RKO (cell line): ENCODE data around the gene SLC16A8.
"Not testable (repeated sequence)": the region's sequence is repeated elsewhere in the genome, so short reads cannot be mapped to it uniquely, and the experiment has no call there.

Experiments used
- DNase-seq: peaks from one replicate; pipeline ENCODE4 v3.0.0-alpha.2; 2016; ENCODE audit warnings: low spot score

SLC16A8 gene

GRCh38 chr22:38083931-38084631 is at the start of gene SLC16A8:
Gene SLC16A8 (minus strand): TSS chr22:38084184. CDS start chr22:38082873, 1,311 bp downstream.
- DNase-seq: no peak

DNA sequence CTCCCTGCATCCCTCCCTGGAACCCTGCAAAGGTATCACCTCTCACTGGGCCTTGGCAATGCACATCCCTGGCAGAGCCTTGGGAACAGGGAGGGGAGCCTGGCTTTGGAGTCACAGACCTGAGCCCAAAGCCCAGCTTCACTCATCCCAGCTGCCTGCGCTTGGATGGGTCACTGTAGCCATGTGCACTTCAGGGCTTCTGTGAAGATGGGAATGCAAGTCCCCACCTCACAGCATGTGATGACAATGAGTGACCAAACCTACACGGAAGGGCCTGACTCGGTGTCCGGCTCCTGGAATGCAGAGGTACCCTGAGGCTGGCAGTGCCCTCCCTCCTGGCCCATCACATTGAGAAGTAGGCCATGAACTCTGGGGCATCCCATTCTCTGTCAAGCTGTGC is 49.3 kb upstream of the SLC16A8 start:
- no peak for DNase-seq

DNA sequence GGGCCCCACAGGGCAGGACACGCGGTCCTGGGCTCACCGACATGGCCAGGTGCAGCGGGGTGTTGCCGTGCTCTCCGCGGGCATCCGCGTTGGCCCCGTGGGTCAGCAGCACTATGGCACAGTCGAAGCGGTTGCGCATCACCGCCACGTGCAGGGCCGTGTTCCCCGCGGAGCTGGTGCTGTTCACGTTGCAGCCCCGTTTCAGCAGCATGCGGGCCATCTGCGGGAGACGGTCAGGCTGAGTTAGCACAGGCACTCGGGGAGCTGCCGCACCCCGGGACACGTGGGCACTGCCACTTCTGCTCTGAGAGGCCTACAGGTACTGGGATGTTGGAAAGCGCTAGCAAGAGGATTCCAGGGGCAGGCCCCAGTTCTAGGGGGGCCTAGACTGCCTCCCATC is 48.8 kb upstream of the SLC16A8 start:
- DNase-seq: no peak

DNA sequence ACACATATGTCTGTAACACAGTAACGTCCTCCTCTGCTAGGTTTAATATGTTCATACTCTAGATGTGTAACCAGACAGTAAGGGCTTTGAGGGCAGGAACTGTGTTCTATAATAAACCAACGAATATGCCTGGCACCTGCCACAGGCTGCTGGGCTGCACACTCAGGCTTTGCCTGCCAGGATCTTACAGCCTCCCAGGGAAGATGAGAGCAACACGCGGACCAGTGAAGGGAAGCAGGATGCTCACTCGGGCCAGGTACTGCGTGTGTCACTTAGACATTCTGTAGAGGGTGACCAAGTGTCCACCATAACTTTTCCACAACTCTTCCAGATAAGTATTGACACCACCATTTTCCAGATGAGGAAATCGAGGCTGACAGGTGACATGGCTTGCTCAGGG is 48.2 kb upstream of the SLC16A8 start:
- DNase-seq: no peak

GRCh38 chr22:38131399-38131798 is 47.4 kb upstream of the SLC16A8 start:
- no peak for DNase-seq

GRCh38 chr22:38129856-38130255 is 45.9 kb upstream of the SLC16A8 start:
- no peak for DNase-seq

- DNase-seq: no peak
Observed at GRCh38 chr22:38129021-38129420, 45.0 kb upstream of the SLC16A8 start.

- DNase-seq: no peak
Observed at GRCh38 chr22:38127869-38128268, 43.9 kb upstream of the SLC16A8 start.

DNA sequence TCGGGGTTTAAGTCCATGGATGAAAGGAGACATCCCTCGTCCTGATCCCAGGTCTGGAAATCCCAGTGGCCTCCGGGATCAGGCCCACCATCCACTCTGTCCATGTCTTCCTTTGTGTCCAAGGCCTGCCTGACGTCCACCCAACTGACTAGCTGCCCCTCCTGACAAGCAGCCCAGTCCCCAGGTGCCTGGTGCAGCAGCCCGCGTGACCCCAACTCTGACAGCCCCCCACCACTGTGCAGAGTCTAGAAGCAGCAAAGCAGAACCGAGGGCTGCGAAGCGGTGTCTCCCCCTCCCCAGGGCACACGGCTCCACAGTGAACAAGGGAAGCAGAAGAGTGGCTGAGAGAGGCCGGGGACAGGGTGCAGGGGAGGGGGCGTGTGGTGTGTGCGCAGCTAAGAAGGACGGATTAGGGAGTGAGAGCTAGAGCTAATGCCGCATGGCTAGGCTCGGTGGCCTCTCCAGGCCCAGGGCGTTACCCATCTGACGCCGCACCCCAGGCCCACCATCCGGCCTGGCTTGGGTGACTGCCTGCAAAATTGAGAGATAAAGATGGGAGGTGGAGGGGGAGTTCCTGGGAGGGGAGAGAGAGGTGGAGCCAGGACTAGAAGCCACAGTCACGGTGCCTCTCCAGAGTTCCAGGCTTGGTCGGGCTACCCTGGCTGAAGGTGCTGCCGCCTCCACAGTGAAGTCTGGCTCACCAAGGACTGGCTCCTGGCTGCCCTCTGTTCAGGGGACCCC is 43.1 kb upstream of the SLC16A8 start:
- no peak for DNase-seq

DNA sequence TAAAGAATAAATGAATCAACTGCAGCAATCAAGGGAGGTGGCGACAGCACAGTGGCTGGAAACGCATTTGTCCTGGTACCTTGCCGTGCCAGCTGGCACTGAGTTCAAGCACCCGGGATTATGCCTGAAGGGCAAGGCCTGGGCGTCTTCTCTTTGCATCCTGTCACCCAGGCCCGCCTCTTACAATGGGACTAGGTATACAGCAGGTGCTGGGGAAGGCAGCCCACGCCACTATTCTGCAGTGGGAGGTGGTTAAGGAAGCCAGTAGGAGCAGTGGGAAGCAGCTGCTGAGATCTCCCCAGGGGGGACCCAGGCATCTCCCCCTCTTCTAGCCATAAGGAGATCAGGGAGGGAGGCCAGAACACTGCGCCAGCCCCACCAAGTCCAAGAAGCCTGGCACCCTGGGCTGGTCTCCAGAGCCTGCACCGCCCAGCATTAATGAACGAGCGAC is 41.8 kb upstream of the SLC16A8 start:
- no peak for DNase-seq

DNA sequence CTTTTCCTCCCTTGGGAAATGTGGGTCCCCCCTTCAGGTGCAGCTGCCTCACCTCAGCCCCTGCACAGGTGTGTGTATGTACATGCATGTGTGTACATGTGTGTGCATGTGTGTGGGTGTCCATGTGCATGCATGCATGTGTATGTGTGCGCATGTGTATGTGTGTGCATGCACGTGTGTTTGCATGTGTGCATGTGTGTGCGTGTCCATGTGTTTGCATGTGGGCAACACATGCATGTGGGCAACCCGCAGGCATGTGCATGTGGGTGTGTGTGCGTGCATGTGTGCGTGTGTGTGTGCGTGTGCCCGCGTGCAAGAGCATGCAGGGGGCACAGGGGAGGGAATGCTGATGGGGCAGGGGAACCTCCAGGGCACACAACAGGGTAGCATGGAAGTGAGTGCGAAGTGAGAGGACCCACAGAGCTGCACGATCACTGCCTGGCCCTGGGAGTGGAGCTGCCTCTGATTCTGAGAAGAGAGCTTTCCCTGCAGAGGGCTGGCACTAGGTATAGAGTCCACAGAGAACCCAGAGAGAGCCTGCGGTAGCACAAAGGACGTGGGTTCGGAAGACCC is 41.1 kb upstream of the SLC16A8 start:
- no peak for DNase-seq

- no peak for DNase-seq
Observed at GRCh38 chr22:38124236-38124974, 40.4 kb upstream of the SLC16A8 start.

DNA sequence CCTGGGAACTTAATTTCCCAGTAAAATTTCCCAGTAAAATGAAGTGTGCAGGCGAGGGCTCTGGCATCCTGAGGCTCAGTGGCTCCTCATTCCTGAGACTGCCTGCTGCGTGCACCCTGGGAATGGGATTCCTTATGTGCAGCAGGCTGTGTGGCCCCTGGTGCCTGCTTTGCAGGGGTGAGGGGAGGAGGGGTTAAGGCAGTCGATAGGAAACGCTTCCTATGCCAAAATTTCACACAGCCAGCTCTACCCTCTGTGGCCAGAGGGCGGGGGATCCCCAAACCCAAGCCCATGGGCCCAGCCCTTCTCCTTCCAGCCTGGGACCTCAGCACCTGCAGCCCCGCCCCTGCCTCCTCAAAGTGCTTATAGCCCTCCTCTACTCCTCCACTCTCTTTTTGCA is 38.6 kb upstream of the SLC16A8 start:
- DNase-seq: no peak

DNA sequence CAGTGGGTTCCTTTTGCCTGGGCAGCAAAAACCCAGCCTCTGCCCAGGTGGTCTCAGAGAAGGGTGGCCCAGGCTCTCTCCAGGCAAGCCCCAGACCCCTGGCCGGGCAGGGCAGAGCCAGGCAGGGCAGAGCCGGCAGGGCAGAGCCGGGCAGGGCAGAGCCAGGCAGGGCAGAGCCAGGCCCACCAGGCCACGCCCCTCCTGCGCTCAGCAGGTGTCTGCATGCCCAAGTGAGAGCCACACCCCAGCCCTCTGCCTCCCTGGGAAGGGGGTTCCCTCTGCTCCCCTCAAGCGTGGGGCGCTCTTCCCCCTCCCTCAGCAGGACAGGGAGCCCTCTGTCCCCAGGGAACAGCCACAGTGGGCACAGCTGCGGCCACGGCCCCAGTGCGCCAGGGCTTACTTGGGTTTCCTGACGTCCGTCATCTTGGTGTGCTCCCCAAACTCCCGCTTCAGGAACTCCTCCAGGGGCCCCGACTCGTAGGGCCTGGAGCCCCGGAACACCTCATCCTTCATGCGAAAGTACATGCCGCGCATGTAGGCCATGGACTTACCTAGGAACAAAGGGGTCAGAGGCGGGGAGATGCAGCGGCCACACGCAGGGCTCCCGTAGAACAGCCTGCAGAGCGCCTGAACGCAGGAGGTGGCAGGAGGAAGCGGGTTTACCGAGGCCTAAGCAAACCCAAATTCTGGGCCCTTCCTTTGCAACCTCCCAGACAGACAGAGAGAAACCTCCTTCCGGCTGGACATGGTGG is 36.6 kb upstream of the SLC16A8 start:
- DNase-seq: no peak

DNA sequence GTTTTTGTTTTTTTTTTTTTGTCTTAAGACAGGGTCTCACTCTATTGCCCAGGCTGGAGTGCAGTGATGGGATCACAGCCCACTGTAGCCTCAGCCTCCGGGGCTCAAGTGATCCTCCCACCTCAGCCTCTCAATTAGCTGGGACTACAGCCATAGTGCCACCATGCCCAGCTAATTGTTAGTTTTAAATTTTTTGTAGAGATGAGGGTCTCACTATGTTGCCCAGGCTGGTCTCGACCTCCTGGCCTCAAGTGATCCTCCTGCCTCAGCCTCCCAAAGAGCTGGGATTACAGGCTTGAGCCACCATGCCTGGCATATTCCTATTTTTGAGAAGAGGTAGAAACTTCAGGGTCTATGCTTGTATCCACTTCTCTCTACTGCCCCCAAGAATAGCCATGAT is 34.8 kb upstream of the SLC16A8 start:
- DNase-seq: not testable (repeated sequence)

DNA sequence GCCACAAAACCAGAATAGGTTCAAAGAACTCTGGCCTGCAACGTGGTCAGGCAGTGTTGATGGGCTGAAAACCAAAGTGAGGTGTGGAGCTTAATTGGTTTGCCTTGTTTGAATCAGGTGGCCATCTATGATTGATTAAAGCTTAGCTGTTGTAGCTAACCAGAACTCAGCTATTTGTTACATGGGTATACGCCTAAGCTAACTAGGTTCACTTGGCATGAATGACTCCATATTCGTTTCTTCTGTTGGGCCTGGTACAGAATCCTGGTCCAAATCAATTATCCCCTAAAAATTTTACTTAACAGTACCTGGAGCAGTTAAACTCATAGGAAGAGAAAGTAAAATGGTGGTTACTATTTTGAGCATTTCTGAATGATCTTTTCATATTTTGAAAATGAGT is 34.2 kb upstream of the SLC16A8 start:
- DNase-seq: no peak

DNA sequence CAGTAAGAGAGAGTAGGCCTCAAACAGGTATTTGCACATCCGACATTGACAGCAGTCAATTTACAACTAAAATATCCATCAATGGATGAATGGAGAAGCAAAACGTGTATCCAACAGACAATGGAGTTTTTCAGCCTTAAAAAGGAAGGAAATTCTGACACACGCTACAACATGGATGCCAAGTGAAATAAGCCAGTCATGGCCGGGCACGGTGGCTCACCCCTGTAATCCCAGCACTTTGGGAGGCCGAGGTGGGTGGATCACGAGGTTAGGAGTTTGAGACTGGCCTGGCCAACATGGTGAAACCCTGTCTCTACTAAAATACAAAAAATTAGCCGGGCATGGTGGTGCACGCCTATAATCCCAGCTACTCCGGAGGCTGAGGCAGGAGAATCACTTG is 33.6 kb upstream of the SLC16A8 start:
- not testable (repeated sequence) for DNase-seq

GRCh38 chr22:38115423-38116205 is 31.6 kb upstream of the SLC16A8 start:
- no peak for DNase-seq

GRCh38 chr22:38114484-38115398 is 30.8 kb upstream of the SLC16A8 start:
- peak; percentile 71 for DNase-seq

DNA sequence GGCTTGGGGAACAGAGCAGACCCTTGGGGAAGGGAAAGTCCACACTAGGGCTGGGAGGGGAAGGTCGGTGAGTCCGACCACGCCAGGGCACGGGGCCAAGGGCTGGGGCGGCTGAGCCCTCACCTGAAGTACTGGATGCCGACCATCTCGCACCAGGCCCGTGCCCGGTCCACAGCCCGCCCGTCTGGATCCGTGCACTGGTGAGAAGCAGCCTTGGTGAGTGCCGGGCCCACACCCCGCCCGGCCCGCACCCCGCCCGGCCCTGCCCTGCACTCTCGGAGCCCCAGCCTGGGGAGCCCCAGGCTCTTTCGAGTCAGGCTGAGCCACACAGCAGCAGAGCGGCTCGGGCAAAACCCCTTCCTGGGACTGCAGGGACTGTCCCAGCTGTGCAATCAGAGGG is 28.4 kb upstream of the SLC16A8 start:
- DNase-seq: no peak
